Prostate gland (tissue), 2 donors: ENCODE results near the gene WDR64.

Experiments
- CTCF ChIP-seq, 4 experiments: fragments of 200-600 bp in 2 of 4; fragments of 450-650 bp in 2 of 4; sonication (generic) in 2 of 4; IDR thresholded peaks; 1 replicate in 3 of 4; 2 replicates in 1 of 4; pipeline ENCODE4 v1.5.1; 2016 to 2019; ENCODE audit warnings: antibody characterized with exemption in 4 of 4, mild to moderate bottlenecking in 2 of 4, moderate library complexity in 2 of 4
- POLR2A ChIP-seq: fragments of 450-650 bp; IDR thresholded peaks from one replicate; pipeline ENCODE4 v1.6.1; 2016; ENCODE audit warnings: antibody characterized with exemption, mild to moderate bottlenecking

GRCh38 chr1:241828463-241829021, 176.5 kb downstream of the WDR64 start:
- no peak for TF ChIP-seq CTCF (IDR thresholded peaks at IDR 0.05)
- TF ChIP-seq POLR2A, result no peak
